Stimulated activated CD8-positive, alpha-beta memory T cell treated with anti-CD3 and anti-CD28 coated beads, Interleukin-12 subunit alpha, Interleukin-12 subunit beta, amount 100 ng/mL, for 24 hours (primary cell): Measurements from ENCODE around the gene CALB2.

Experiments
- DNase-seq: peaks from one replicate; pipeline ENCODE4 v3.0.0-alpha.2; 2020; ENCODE audit errors: extremely low read depth

The CALB2 gene

GRCh38 chr16:71426069-71426879 is 67.8 kb downstream of the CALB2 start:
- DNase-seq, result no peak

- no peak for DNase-seq
These were observed 68.5 kb downstream of the CALB2 start for GRCh38 chr16:71426880-71427615.

GRCh38 chr16:71428385-71428784 is 69.9 kb downstream of the CALB2 start:
- DNase-seq, result no peak

GRCh38 chr16:71428883-71429282 is 70.4 kb downstream of the CALB2 start:
- no peak for DNase-seq

GRCh38 chr16:71429581-71429980 is 71.1 kb downstream of the CALB2 start:
- no peak for DNase-seq

GRCh38 chr16:71430744-71431143 is 72.2 kb downstream of the CALB2 start:
- DNase-seq, result no peak

GRCh38 chr16:71431176-71431575 is 72.7 kb downstream of the CALB2 start:
- no peak for DNase-seq

- DNase-seq, result no peak
These were observed 73.5 kb downstream of the CALB2 start for GRCh38 chr16:71431991-71432390.

- no peak for DNase-seq
These were observed 74.4 kb downstream of the CALB2 start for GRCh38 chr16:71432906-71433305.

- no peak for DNase-seq
These were observed 78.0 kb downstream of the CALB2 start for GRCh38 chr16:71436473-71436872.

GRCh38 chr16:71439523-71439922 is 81.0 kb downstream of the CALB2 start:
- no peak for DNase-seq
